OCI-LY7 (cell line): ENCODE measurements around the gene LDB3.

Experiments
- EZH2phosphoT487 ChIP-seq: fragments of 200-600 bp; sonication (generic); IDR thresholded peaks from 2 replicates; pipeline ENCODE4 v1.6.1; 2018; ENCODE audit warnings: low read depth, borderline replicate concordance, mild to moderate bottlenecking, mixed run types, antibody characterized with exemption, low read length, moderate library complexity, mixed read lengths
- TF ChIP-seq, protein P1 (sequence below): fragments of 200-600 bp; sonication (generic); conservative IDR thresholded peaks from 2 replicates; pipeline ENCODE4 v1.5.1; 2014; ENCODE audit warnings: mild to moderate bottlenecking, antibody characterized with exemption, low read length, moderate library complexity, mixed read lengths

DNA sequence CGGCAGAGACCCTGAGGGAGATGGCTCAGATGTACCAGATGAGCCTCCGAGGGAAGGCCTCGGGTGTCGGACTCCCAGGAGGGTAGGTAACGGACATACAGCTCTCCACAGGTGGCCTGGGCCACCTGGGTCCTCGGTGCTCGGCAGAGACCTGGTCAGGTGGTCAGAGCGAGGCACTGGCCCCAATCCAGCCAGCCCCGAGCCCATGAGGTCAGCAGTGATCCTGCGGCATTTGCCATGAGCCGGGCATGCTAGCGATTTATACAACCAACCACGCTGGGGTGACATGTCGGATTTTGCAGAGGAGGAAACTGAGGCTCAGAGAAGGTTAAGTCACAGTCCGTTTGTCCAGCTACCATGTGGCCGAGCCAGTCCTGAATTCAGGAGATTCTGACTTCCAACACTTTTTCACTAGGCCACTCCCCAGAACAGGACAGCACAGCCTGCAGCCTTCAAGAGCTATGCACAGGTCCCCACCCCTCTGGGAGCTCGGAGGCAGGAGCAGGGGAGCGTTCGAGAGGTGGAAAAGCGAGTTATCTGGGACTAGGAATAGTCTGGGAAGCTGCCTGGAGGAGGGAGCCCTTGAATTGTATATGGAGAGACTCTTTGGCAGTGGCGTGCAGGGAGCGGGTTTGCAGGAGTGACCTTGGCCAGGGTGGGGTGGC is 13.5 kb downstream of the LDB3 start:
- TF ChIP-seq, protein P1, sequence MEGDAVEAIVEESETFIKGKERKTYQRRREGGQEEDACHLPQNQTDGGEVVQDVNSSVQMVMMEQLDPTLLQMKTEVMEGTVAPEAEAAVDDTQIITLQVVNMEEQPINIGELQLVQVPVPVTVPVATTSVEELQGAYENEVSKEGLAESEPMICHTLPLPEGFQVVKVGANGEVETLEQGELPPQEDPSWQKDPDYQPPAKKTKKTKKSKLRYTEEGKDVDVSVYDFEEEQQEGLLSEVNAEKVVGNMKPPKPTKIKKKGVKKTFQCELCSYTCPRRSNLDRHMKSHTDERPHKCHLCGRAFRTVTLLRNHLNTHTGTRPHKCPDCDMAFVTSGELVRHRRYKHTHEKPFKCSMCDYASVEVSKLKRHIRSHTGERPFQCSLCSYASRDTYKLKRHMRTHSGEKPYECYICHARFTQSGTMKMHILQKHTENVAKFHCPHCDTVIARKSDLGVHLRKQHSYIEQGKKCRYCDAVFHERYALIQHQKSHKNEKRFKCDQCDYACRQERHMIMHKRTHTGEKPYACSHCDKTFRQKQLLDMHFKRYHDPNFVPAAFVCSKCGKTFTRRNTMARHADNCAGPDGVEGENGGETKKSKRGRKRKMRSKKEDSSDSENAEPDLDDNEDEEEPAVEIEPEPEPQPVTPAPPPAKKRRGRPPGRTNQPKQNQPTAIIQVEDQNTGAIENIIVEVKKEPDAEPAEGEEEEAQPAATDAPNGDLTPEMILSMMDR, result no peak
- no peak for TF ChIP-seq EZH2phosphoT487
